Vagina (tissue), 2 donors: ENCODE data around the gene AQP12B.

ENCODE experiments used
- POLR2A ChIP-seq, 2 donors: fragments of 450-650 bp; IDR thresholded peaks; one replicate each; pipeline ENCODE4 v1.6.1; 2017; ENCODE audit warnings: antibody characterized with exemption in 2 of 2, mild to moderate bottlenecking in 2 of 2, moderate library complexity in 2 of 2
- TF ChIP-seq, protein P1 (sequence below), 3 experiments: fragments of 450-650 bp in 2 of 3; fragments of 200-600 bp in 1 of 3; sonication (generic) in 1 of 3; IDR thresholded peaks; one replicate each; pipeline ENCODE4 v1.5.1; 2017 to 2019; ENCODE audit warnings: antibody characterized with exemption in 3 of 3, mild to moderate bottlenecking in 2 of 3, moderate library complexity in 2 of 3

DNA sequence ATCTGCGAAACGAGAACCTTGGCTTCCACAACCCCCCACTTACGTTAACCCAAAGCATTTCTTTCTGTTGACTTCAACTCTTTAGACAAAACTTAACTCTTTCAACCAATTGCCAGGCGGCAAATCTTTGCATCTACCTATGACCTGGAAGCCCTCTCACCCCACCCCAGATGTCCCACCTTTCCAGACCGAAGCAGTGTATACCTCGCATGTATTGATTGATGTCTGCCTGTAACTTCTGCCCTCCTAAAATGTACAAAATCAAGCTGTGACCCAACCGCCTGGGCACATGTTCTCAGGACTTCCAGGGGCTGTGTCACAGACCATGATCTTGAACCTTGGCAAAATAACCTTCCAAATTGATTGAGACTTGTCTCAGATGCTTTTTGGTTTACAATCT lies 12.3 kb downstream of the AQP12B start:
- TF ChIP-seq, protein P1, sequence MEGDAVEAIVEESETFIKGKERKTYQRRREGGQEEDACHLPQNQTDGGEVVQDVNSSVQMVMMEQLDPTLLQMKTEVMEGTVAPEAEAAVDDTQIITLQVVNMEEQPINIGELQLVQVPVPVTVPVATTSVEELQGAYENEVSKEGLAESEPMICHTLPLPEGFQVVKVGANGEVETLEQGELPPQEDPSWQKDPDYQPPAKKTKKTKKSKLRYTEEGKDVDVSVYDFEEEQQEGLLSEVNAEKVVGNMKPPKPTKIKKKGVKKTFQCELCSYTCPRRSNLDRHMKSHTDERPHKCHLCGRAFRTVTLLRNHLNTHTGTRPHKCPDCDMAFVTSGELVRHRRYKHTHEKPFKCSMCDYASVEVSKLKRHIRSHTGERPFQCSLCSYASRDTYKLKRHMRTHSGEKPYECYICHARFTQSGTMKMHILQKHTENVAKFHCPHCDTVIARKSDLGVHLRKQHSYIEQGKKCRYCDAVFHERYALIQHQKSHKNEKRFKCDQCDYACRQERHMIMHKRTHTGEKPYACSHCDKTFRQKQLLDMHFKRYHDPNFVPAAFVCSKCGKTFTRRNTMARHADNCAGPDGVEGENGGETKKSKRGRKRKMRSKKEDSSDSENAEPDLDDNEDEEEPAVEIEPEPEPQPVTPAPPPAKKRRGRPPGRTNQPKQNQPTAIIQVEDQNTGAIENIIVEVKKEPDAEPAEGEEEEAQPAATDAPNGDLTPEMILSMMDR (IDR thresholded peaks at IDR 0.05) = no peak
- TF ChIP-seq POLR2A (IDR thresholded peaks at IDR 0.05) = no peak
